Activated CD8-positive, alpha-beta memory T cell treated with anti-CD3 and anti-CD28 coated beads, Interleukin-2, amount 10 ng/mL, durations not matched to agents 7 days and 5 days (primary cell): Measurements from ENCODE around the gene GPATCH4. TPM values are rescaled to one million over a fixed set of nuclear protein-coding genes. Genes with fewer than 3 reads are reported as not detected.
A peak's percentile ranks its signal among the peaks of the same experiment; 100 is the strongest.

Experiments
- ATAC-seq: fragments of 150-1000 bp; cut with Tn5 transposase; one replicate; pipeline ENCODE4 v1.10.0; 2021; ENCODE audit warnings: moderate library complexity
- CTCF ChIA-PET: fragments of 350-600 bp; sonication (Branson Sonifier 250); formaldehyde crosslinking; loops from one replicate; lab custom pipeline; 2021; ENCODE audit warnings: antibody characterized with exemption; lab: Charles Lee
- DNase-seq: peaks from one replicate; pipeline ENCODE4 v3.0.0-alpha.2; 2020
- H3K27ac Mint-ChIP-seq: one replicate; pipeline ENCODE4 v1.8.0; 2021; ENCODE audit warnings: mild to moderate bottlenecking, mixed read lengths
- H3K27me3 Mint-ChIP-seq: one replicate; pipeline ENCODE4 v1.8.0; 2021; ENCODE audit warnings: mixed read lengths
- H3K36me3 Mint-ChIP-seq: one replicate; pipeline ENCODE4 v1.8.0; 2021; ENCODE audit warnings: mild to moderate bottlenecking, mixed read lengths
- H3K4me1 Mint-ChIP-seq: one replicate; pipeline ENCODE4 v1.8.0; 2021; ENCODE audit warnings: mixed read lengths
- H3K4me3 Mint-ChIP-seq: one replicate; pipeline ENCODE4 v1.8.0; 2021; ENCODE audit warnings: mild to moderate bottlenecking, moderate library complexity, mixed read lengths
- H3K9me3 Mint-ChIP-seq: one replicate; pipeline ENCODE4 v1.8.0; 2022; ENCODE audit warnings: low read depth, mixed read lengths
- total RNA-seq, 2 experiments: library from RNA; stranded (reverse); gene quantifications; one replicate each; pipeline ENCODE4 v1.2.3, GENCODE V29; 2021

The GPATCH4 gene
- total RNA-seq = 10 to 100 TPM; 40.5 to 50.9 TPM

DNA sequence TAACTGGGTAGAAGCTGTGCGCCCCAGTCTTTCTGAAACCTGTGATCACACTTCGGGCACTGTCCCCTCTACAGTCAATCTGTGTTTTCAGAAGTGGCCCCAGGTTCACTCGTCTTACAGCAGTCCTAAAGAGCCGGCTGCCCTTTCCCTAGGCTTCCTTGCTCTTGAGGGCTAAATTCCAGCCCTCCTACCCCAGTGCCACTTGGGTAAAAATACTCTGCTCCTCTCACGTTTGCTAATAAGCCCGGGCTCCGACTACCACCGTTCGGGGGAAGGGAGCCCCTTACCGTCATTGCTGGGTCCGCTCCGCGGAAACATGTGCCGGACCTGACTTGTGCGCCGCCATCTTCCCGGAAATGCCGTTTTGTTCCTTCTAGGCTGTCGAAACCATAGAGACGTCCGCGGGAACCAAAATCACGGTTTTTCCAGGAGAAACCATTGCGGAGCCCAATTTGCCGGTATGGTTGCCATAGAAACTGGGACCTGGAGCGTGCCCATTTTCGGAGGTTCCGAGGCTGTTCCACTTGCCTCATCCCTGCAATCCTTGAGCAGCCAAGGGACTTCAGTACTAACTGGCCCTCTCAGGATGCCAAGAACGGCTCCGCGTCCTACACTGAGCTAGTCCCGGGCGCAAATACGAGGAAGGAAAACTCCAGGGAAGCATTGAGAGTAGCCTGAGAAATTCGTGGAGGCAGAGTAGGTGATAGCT is at the start of gene GPATCH4:
Gene GPATCH4, minus strand, starts transcription at position 358 of the 709 bp plus-strand sequence.
- H3K4me3 Mint-ChIP-seq = peak within 1 kb of the TSS; percentile 99
- no peaks in the 10 kb centered on the region for H3K27me3 Mint-ChIP-seq
- peaks cover 17% of the 10 kb centered on the region for H3K36me3 Mint-ChIP-seq
- CTCF ChIA-PET = interaction anchor here (0.6 to 4.4 kb wide), 12 partner anchors 10 to 216 kb away, joined by 3 to 23 read pairs (median 8); partner anchors contain the start of genes MEF2D, NAXE and TTC24
- no peaks in the 10 kb centered on the region for H3K9me3 Mint-ChIP-seq
- peak within 1 kb of the TSS; percentile 98 for H3K27ac Mint-ChIP-seq
- ATAC-seq (peak; percentile 85), DNase-seq (peak; percentile 94)
- peaks cover 37% of the 10 kb centered on the region for H3K4me1 Mint-ChIP-seq

DNA sequence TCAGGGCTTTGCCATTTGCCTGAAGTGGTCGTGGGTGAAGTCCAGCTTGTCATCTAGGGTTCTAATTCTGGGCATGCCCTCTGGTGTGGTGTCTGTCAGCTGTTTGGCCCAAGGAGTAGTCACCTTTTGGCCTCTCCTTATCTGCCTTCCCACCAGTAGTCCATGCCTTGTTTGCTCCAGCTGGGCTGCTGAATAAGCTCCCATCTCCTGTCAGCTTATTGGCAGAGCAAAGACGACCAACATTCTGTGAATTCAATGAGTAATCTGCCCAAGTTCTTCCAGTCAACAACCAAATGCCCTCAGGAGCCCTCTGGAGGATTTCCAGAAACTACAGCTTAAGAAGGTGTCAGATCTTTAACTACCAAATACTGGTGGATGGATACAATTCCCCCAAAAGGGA is 47.7 kb upstream of the GPATCH4 start:
- no peak for ATAC-seq
- Mint-ChIP-seq H3K9me3 (no peaks in the 10 kb centered on the region), H3K36me3 (no peaks in the 10 kb centered on the region), H3K4me1 (peaks cover 12% of the 10 kb centered on the region), H3K4me3 (no peak overlapping the region), H3K27me3 (peaks cover 88% of the 10 kb centered on the region), H3K27ac (no peak overlapping the region)
- CTCF ChIA-PET = interaction anchor here (0.6 to 22.5 kb wide), 10 partner anchors 10 to 263 kb away, joined by 3 to 344 read pairs (median 6); partner anchors contain the start of gene HAPLN2
- no peak for DNase-seq

GRCh38 chr1:156648496-156648895 is 47.2 kb upstream of the GPATCH4 start:
- Mint-ChIP-seq H3K27me3 (peaks cover 87% of the 10 kb centered on the region), H3K4me1 (peaks cover 16% of the 10 kb centered on the region), H3K36me3 (no peaks in the 10 kb centered on the region), H3K9me3 (no peaks in the 10 kb centered on the region), H3K27ac (no peak overlapping the region), H3K4me3 (no peak overlapping the region)
- DNase-seq (no peak), ATAC-seq (no peak)
- CTCF ChIA-PET = interaction anchor here (0.6 to 22.5 kb wide), 7 partner anchors 10 to 263 kb away, joined by 3 to 344 read pairs (median 6); partner anchors contain the start of gene HAPLN2

DNA sequence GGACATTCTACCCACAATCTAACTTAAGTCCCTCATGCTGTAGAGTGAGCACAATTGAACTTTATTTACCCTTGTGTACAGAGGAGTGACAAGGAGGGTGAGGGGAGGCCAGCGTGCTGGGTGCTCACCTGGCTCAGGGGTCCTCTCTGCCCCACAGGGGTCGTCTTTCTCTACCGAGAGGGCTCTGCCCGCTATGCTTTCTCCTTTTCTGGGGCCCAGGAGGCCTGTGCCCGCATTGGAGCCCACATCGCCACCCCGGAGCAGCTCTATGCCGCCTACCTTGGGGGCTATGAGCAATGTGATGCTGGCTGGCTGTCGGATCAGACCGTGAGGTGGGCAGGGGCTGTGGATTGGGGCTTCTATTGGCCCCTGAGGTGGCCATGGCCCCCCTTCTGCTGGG is 46.1 kb upstream of the GPATCH4 start:
- Mint-ChIP-seq H3K27ac (no peak overlapping the region), H3K9me3 (no peaks in the 10 kb centered on the region), H3K4me1 (peaks cover 28% of the 10 kb centered on the region), H3K36me3 (no peaks in the 10 kb centered on the region), H3K4me3 (no peak overlapping the region), H3K27me3 (peaks cover 90% of the 10 kb centered on the region)
- DNase-seq = no peak
- CTCF ChIA-PET = interaction anchor here (1.6 to 22.5 kb wide), 4 partner anchors 11 to 261 kb away, joined by 3 to 344 read pairs (median 18); partner anchors contain the start of gene HAPLN2
- ATAC-seq = no peak

DNA sequence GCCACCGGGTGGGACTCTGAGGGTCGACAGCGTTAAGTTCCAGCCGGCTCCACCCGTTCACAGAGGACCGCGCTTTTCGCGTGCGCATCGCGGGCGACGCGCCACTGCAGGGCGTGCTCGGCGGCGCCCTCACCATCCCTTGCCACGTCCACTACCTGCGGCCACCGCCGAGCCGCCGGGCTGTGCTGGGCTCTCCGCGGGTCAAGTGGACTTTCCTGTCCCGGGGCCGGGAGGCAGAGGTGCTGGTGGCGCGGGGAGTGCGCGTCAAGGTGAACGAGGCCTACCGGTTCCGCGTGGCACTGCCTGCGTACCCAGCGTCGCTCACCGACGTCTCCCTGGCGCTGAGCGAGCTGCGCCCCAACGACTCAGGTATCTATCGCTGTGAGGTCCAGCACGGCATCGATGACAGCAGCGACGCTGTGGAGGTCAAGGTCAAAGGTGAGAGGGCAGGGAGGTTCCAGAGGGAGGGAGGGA is 45.5 kb upstream of the GPATCH4 start:
- Mint-ChIP-seq H3K36me3 (no peaks in the 10 kb centered on the region), H3K27ac (no peak overlapping the region), H3K27me3 (peaks cover 88% of the 10 kb centered on the region), H3K4me3 (no peak overlapping the region), H3K4me1 (peaks cover 32% of the 10 kb centered on the region), H3K9me3 (no peaks in the 10 kb centered on the region)
- CTCF ChIA-PET = interaction anchor here (0.5 to 22.5 kb wide), 8 partner anchors 10 to 342 kb away, joined by 3 to 344 read pairs (median 4); partner anchors contain the start of gene HAPLN2
- DNase-seq = no peak
- ATAC-seq = no peak

GRCh38 chr1:156645666-156646065 is 44.4 kb upstream of the GPATCH4 start:
- ATAC-seq (no peak), DNase-seq (no peak)
- Mint-ChIP-seq H3K36me3 (no peaks in the 10 kb centered on the region), H3K4me3 (no peak overlapping the region), H3K4me1 (peaks cover 41% of the 10 kb centered on the region), H3K27ac (no peak overlapping the region), H3K9me3 (no peaks in the 10 kb centered on the region), H3K27me3 (peaks cover 91% of the 10 kb centered on the region)
- CTCF ChIA-PET = interaction anchor here (0.6 to 22.5 kb wide), 8 partner anchors 11 to 260 kb away, joined by 3 to 344 read pairs (median 4); partner anchors contain the start of gene HAPLN2

DNA sequence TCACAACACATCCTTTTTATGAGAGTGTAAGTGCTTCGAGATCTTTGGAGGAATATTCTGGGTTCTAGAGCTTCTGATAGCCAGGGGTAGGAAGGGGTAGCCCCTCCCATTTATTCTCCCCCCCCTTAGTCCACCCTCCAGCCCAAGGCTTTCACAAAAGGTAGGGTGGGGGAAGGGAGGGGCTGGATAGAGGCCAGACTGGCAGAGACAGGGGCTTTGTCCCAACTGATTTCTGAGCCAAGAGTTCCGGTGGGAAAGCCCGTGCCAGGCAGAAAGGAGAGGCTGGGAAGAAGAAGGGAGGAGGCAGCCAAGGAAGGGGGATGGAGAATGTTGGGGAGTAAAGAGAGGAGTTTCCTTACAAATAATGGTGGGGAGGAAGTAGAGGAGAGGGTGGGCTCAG is 43.8 kb upstream of the GPATCH4 start:
- Mint-ChIP-seq H3K4me3 (no peak overlapping the region), H3K27me3 (peaks cover 90% of the 10 kb centered on the region), H3K4me1 (peaks cover 41% of the 10 kb centered on the region), H3K9me3 (no peaks in the 10 kb centered on the region), H3K36me3 (no peaks in the 10 kb centered on the region), H3K27ac (no peak overlapping the region)
- ATAC-seq (no peak), DNase-seq (no peak)
- CTCF ChIA-PET = interaction anchor here (0.6 to 22.5 kb wide), 7 partner anchors 13 to 260 kb away, joined by 3 to 344 read pairs (median 4); partner anchors contain the start of gene HAPLN2

DNA sequence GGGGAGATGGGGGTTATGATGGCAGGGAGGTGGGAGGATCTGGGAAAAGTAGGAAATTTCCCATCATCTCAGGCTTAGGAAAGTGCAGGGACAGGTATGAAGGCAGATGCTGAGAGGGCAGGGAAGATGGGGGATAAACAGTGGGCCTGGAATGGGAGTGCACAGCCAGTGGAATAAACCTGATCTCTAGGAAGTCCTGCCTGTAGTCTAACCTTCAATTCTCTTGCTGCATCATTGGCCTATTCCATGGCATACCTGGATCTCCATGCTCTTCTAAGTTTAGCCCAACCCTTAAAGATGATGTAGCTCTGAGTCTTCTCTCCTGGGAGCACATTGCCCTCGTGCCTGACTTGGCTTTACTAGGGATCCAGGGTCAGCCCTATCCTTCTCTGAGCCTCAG is 43.4 kb upstream of the GPATCH4 start:
- Mint-ChIP-seq H3K36me3 (no peaks in the 10 kb centered on the region), H3K4me1 (peaks cover 41% of the 10 kb centered on the region), H3K9me3 (no peaks in the 10 kb centered on the region), H3K27me3 (peaks cover 93% of the 10 kb centered on the region), H3K27ac (no peak overlapping the region), H3K4me3 (no peak overlapping the region)
- CTCF ChIA-PET = interaction anchor here (1.0 to 22.5 kb wide), 8 partner anchors 12 to 259 kb away, joined by 3 to 344 read pairs (median 13); partner anchors contain the start of gene HAPLN2
- ATAC-seq (no peak), DNase-seq (no peak)

- no peaks in the 10 kb centered on the region for H3K9me3 Mint-ChIP-seq
- CTCF ChIA-PET = interaction anchor here (0.8 to 22.5 kb wide), 12 partner anchors 12 to 361 kb away, joined by 3 to 344 read pairs (median 4); partner anchors contain the start of genes CRABP2, HAPLN2 and SMG5
- peak overlapping the region; percentile 54 for H3K27ac Mint-ChIP-seq
- ATAC-seq = peak; percentile 8
- DNase-seq = no peak
- H3K4me3 Mint-ChIP-seq = no peak overlapping the region
- H3K27me3 Mint-ChIP-seq = peaks cover 93% of the 10 kb centered on the region
- peaks cover 41% of the 10 kb centered on the region for H3K4me1 Mint-ChIP-seq
- no peaks in the 10 kb centered on the region for H3K36me3 Mint-ChIP-seq
These were observed 42.9 kb upstream of the GPATCH4 start for GRCh38 chr1:156644146-156644545.

- Mint-ChIP-seq H3K36me3 (no peaks in the 10 kb centered on the region), H3K27me3 (peaks cover 93% of the 10 kb centered on the region), H3K27ac (peak overlapping the region; percentile 54), H3K4me1 (peaks cover 41% of the 10 kb centered on the region), H3K4me3 (peak overlapping the region; percentile 1), H3K9me3 (no peaks in the 10 kb centered on the region)
- ATAC-seq (peak; percentile 94), DNase-seq (peak; percentile 90)
- CTCF ChIA-PET = interaction anchor here (0.8 to 22.5 kb wide), 13 partner anchors 9 to 361 kb away, joined by 3 to 344 read pairs (median 4); partner anchors contain the start of genes CRABP2, HAPLN2 and SMG5
These were observed 42.5 kb upstream of the GPATCH4 start for GRCh38 chr1:156643778-156644092.

- H3K27ac Mint-ChIP-seq = peak overlapping the region; percentile 54
- peak overlapping the region; percentile 1 for H3K4me3 Mint-ChIP-seq
- H3K36me3 Mint-ChIP-seq = no peaks in the 10 kb centered on the region
- H3K4me1 Mint-ChIP-seq = peaks cover 41% of the 10 kb centered on the region
- ATAC-seq (no peak), DNase-seq (no peak)
- CTCF ChIA-PET = interaction anchor here (0.8 to 22.5 kb wide), 15 partner anchors 9 to 360 kb away, joined by 3 to 344 read pairs (median 4); partner anchors contain the start of genes CRABP2, HAPLN2, NES and SMG5
- H3K27me3 Mint-ChIP-seq = peaks cover 94% of the 10 kb centered on the region
- no peaks in the 10 kb centered on the region for H3K9me3 Mint-ChIP-seq
These were observed 41.9 kb upstream of the GPATCH4 start for GRCh38 chr1:156643049-156643777.

DNA sequence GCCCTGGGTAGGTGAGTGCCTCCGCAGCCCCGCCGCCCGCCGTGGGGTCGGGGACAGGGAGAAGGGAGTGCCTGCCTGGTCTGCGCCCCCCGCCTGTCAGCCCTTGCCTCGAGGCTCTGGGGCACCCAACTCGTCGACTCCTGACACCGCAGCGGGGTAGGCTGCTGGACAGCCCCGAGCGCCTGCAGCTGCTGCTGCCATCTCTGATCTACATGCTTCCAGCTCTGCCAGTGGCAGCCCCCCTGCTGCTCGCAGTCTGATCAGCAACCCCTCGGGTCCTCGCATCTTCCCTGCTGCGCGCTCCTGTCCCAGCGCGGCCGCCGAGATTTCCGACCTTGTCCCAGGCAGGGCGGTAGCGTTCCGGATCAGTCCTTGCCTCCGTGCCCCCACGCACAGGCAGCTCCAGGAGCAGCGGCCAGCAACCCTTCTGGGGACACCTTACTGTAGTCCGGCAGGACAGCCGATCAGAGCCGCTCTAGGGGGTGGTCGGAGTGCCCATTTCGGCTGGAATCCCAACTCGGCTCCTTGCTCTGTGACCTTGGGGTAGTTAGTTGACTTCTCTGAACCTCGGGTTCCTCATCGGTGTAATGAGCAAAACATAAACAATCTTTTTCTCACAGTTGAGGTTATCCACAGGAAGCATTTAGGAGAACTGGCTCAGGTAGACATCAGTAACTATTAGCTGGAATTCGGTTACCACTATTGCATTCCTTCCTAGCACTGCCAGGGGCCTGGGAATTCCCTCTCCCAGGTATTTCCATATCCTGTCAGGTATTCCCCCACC is 41.2 kb upstream of the GPATCH4 start:
- DNase-seq = no peak
- peaks cover 93% of the 10 kb centered on the region for H3K27me3 Mint-ChIP-seq
- ATAC-seq = no peak
- CTCF ChIA-PET = interaction anchor here (0.9 to 22.5 kb wide), 12 partner anchors 10 to 257 kb away, joined by 3 to 344 read pairs (median 6); partner anchors contain the start of genes CRABP2, HAPLN2 and NES
- no peaks in the 10 kb centered on the region for H3K9me3 Mint-ChIP-seq
- no peak overlapping the region for H3K27ac Mint-ChIP-seq
- no peaks in the 10 kb centered on the region for H3K36me3 Mint-ChIP-seq
- peaks cover 41% of the 10 kb centered on the region for H3K4me1 Mint-ChIP-seq
- no peak overlapping the region for H3K4me3 Mint-ChIP-seq
